ENCODE results near the gene ARRDC3. TPM values are rescaled to one million over a fixed set of nuclear protein-coding genes. Genes with fewer than 3 reads are reported as not detected.
"Not testable (repeated sequence)": the region's sequence is repeated elsewhere in the genome, so short reads cannot be mapped to it uniquely, and the experiment has no call there.

The ARRDC3 gene
- total and polyA plus RNA-seq, 2 of the 8 experiments (the other 6 are each of a cell fraction or from before 2014, with no cell fraction given), result 2.9 to 5.7 TPM

GRCh38 chr5:91357012-91357634 lies 26.0 kb downstream of the ARRDC3 start (continued):
- TF ChIP-seq POLR2A (IDR thresholded peaks at IDR 0.05; ENCODE audit: control extremely low read depth in 1 of 2, low read depth in 2 of 2, low read length in 2 of 2), result no peak
- no peak for TF ChIP-seq CBX5 (IDR thresholded peaks at IDR 0.05; ENCODE audit: low read depth, low read length)
- TF ChIP-seq TBP (IDR thresholded peaks at IDR 0.05; ENCODE audit: low read depth, low read length), result no peak
- no peak for TF ChIP-seq ZNF274 (IDR thresholded peaks at IDR 0.05; ENCODE audit: borderline replicate concordance, extremely low read depth, low read length)
- TF ChIP-seq MAFK (IDR thresholded peaks at IDR 0.05; ENCODE audit: low read depth, low read length), result no peak
- TF ChIP-seq, protein P1, sequence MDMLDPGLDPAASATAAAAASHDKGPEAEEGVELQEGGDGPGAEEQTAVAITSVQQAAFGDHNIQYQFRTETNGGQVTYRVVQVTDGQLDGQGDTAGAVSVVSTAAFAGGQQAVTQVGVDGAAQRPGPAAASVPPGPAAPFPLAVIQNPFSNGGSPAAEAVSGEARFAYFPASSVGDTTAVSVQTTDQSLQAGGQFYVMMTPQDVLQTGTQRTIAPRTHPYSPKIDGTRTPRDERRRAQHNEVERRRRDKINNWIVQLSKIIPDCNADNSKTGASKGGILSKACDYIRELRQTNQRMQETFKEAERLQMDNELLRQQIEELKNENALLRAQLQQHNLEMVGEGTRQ (IDR thresholded peaks at IDR 0.05; ENCODE audit: low read length), result no peak
- no peak for TF ChIP-seq SIN3A (conservative IDR thresholded peaks at IDR 0.05 in 1 of 2, IDR thresholded peaks at IDR 0.05 in 1 of 2; ENCODE audit: low read depth in 1 of 2, low read length in 2 of 2)
- no peak for TF ChIP-seq CHD2 (IDR thresholded peaks at IDR 0.05; ENCODE audit: low read length)
- no peak for TF ChIP-seq SAP30 (IDR thresholded peaks at IDR 0.05; ENCODE audit: insufficient read depth, insufficient replicate concordance, low read length)

DNA sequence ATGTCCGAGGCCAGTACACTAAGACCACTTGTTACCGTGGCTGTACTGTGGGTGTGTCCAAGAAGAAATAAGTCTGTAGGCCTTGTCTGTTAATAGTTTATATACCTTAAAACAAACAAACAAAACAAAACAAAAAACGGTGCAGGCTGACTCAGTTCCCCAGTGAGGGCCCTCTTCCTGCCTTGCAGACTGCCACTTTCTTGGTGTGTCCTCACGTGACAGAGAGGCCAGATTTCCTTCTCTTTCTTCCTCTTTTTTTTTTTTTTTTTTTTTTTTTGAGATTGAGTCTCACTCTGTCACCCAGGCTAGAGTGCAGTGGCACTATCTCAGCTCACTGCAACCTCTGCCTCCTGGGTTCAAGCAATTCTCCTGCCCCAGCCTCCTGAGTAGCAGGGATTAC lies 28.2 kb downstream of the ARRDC3 start:
- H3K4ac ChIP-seq (replicated peaks; ENCODE audit: insufficient read length, low read depth, low read length); H4K8ac ChIP-seq (ENCODE audit: extremely low read depth, insufficient read depth, low read length); H3K4me2 ChIP-seq (ENCODE audit: insufficient read depth in 1 of 2, low read depth in 2 of 2, low read length in 2 of 2); H3K27ac ChIP-seq (ENCODE audit: low read depth, low read length); H3K27me3 ChIP-seq (replicated peaks in 1 of 4; ENCODE audit: control insufficient read depth in 3 of 4, extremely low read depth in 1 of 4, insufficient read depth in 3 of 4, low read length in 3 of 4); FAIRE-seq; H3K79me1 ChIP-seq (ENCODE audit: low read depth, low read length); H2BK120ac ChIP-seq (replicated peaks; ENCODE audit: low read depth, low read length); H2BK20ac ChIP-seq (ENCODE audit: low read length); H2BK15ac ChIP-seq (ENCODE audit: low read length); H2BK5ac ChIP-seq (ENCODE audit: low read depth, low read length); H3K18ac ChIP-seq (ENCODE audit: extremely low read depth, low read length); CTCF ChIA-PET (ENCODE audit: partially characterized antibody); H2BK12ac ChIP-seq (ENCODE audit: low read depth, low read length); H4K20me1 ChIP-seq (replicated peaks in 1 of 2; ENCODE audit: control insufficient read depth in 1 of 2, insufficient read depth in 2 of 2, low read length in 2 of 2); DNase-seq (ENCODE audit: low read depth in 1 of 2, low spot score in 2 of 2); H3K9ac ChIP-seq (replicated peaks in 1 of 4; ENCODE audit: extremely low read depth in 1 of 4, low read depth in 3 of 4, low read length in 3 of 4); H3K23me2 ChIP-seq (ENCODE audit: low read depth, low read length); H3K9me3 ChIP-seq (ENCODE audit: insufficient read depth in 2 of 2, low read depth in 1 of 2, low read length in 1 of 2); H4K5ac ChIP-seq (ENCODE audit: insufficient read length, low read depth, low read length); H4K91ac ChIP-seq (replicated peaks; ENCODE audit: insufficient read length, low read length); H3K56ac ChIP-seq (replicated peaks; ENCODE audit: insufficient read length, low read depth, low read length); H3K14ac ChIP-seq (ENCODE audit: insufficient read length); H3K4me3 ChIP-seq (ENCODE audit: extremely low read depth in 1 of 4, insufficient read depth in 2 of 4, low read depth in 3 of 4, low read length in 4 of 4); H3K4me1 ChIP-seq (replicated peaks in 1 of 4; ENCODE audit: control insufficient read depth in 3 of 4, insufficient read depth in 4 of 4, low read length in 3 of 4); H3K36me3 ChIP-seq (ENCODE audit: control insufficient read depth in 2 of 4, insufficient read depth in 4 of 4, low read length in 3 of 4); H2AK5ac ChIP-seq (ENCODE audit: low read depth, low read length); H2AFZ ChIP-seq (ENCODE audit: low read length); H3K79me2 ChIP-seq (ENCODE audit: control insufficient read depth in 1 of 2, insufficient read depth in 2 of 2, low read length in 2 of 2); H3K23ac ChIP-seq (ENCODE audit: insufficient read length): not testable (repeated sequence)
- WGBS, 2 experiments (ENCODE audit: extremely low coverage in 1 of 2, insufficient coverage in 1 of 2, insufficient read length in 1 of 2, insufficient replicate concordance in 2 of 2, low coverage in 1 of 2, low lambda C conversion rate in 2 of 2, missing lambda C conversion rate in 1 of 2), result 86% methylated on average over 3 of the region's 4 CpGs; no CpG with 5 or more reads in 1 of the 2 experiments
- POLR2A ChIA-PET (ENCODE audit: partially characterized antibody), result interaction anchor here (2.0 kb wide), 2 partner anchors 25 to 28 kb away, joined by 5 to 7 read pairs; partner anchors contain the start of gene ARRDC3
